ENCODE results near the gene CCNYL1.

The CCNYL1 gene

DNA sequence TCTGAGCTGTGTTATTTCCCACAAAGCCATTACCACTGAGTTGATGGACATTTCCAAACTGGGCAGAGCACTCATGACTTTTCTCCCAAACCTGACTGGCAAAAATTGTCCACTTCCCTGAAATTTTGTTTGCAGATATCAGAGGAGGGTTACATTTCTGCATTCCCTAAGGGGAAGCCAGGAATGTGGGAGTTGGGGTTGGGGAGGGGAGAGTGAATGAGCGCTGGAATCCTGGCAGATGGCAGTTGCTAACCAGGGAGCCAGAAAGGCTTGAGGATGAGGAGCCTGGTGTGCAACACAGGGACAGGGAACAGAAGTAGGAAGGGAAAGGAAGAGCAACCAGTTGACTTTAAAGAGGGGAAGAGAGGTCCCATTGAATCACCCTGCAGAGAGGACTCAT lies 14.0 kb upstream of the CCNYL1 start:
- no peak overlapping the region for H2AFZ ChIP-seq (ENCODE audit: low read depth, low read length)
- H3K9ac ChIP-seq (ENCODE audit: low read length) = no peak overlapping the region
- no peak overlapping the region for H3K4me2 ChIP-seq (ENCODE audit: low read length)
- H3K27ac ChIP-seq (ENCODE audit: low read length) = no peak overlapping the region
- no peaks in the 10 kb centered on the region for H4K20me1 ChIP-seq (ENCODE audit: insufficient read depth, low read length)
- H3K36me3 ChIP-seq (replicated peaks; ENCODE audit: low read depth, low read length) = no peaks in the 10 kb centered on the region
- no peaks in the 10 kb centered on the region for H3K79me2 ChIP-seq (ENCODE audit: low read length)
- 0 out of 2 replicates have a peak, but pooled peaks cover 8% of the 10 kb centered on the region for H3K4me1 ChIP-seq (ENCODE audit: low read length)
- H3K9me3 ChIP-seq (ENCODE audit: insufficient read depth, low read length) = no peaks in the 10 kb centered on the region
- TF ChIP-seq EZH2phosphoT487 (IDR thresholded peaks at IDR 0.05; ENCODE audit: low read depth) = no peak
- TF ChIP-seq, protein P1, sequence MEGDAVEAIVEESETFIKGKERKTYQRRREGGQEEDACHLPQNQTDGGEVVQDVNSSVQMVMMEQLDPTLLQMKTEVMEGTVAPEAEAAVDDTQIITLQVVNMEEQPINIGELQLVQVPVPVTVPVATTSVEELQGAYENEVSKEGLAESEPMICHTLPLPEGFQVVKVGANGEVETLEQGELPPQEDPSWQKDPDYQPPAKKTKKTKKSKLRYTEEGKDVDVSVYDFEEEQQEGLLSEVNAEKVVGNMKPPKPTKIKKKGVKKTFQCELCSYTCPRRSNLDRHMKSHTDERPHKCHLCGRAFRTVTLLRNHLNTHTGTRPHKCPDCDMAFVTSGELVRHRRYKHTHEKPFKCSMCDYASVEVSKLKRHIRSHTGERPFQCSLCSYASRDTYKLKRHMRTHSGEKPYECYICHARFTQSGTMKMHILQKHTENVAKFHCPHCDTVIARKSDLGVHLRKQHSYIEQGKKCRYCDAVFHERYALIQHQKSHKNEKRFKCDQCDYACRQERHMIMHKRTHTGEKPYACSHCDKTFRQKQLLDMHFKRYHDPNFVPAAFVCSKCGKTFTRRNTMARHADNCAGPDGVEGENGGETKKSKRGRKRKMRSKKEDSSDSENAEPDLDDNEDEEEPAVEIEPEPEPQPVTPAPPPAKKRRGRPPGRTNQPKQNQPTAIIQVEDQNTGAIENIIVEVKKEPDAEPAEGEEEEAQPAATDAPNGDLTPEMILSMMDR (IDR thresholded peaks at IDR 0.05; ENCODE audit: low read depth, low read length) = no peak
- no peaks in the 10 kb centered on the region for H3K27me3 ChIP-seq (ENCODE audit: low read depth, low read length)
- H3K4me3 ChIP-seq (ENCODE audit: low read length) = no peak overlapping the region

DNA sequence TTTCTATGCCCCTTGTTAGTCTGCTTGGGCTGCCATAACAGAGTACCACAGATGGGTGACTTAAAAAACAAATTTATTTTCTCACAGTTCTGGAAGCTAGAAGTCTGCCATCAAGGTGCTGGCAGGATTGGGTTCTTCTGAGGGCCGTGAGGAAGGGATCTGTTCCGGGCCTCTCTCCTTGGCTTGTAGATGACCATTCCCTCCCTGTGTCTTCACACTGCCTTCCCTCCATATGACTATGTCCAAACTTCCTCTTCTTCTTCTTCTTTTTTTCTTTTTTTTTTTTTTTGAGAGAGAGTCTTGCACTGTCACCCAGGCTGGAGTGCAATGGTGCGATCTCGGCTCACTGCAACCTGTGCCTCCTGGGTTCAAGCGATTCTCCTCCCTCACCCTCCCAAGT lies 13.1 kb upstream of the CCNYL1 start:
- TF ChIP-seq EZH2phosphoT487 (IDR thresholded peaks at IDR 0.05; ENCODE audit: low read depth) = no peak
- TF ChIP-seq, protein P1 (IDR thresholded peaks at IDR 0.05; ENCODE audit: low read depth, low read length) = no peak
- Histone ChIP-seq H3K4me1 (ENCODE audit: low read length) (0 out of 2 replicates have a peak, but pooled peaks cover 5% of the 10 kb centered on the region), H2AFZ (ENCODE audit: low read depth, low read length) (no peak overlapping the region), H4K20me1 (ENCODE audit: insufficient read depth, low read length) (no peaks in the 10 kb centered on the region), H3K79me2 (ENCODE audit: low read length) (no peaks in the 10 kb centered on the region), H3K9ac (ENCODE audit: low read length) (no peak overlapping the region), H3K27ac (ENCODE audit: low read length) (no peak overlapping the region), H3K4me2 (ENCODE audit: low read length) (no peak overlapping the region), H3K27me3 (ENCODE audit: low read depth, low read length) (no peaks in the 10 kb centered on the region), H3K9me3 (ENCODE audit: insufficient read depth, low read length) (no peaks in the 10 kb centered on the region), H3K36me3 (replicated peaks; ENCODE audit: low read depth, low read length) (no peaks in the 10 kb centered on the region), H3K4me3 (ENCODE audit: low read length) (no peak overlapping the region)

DNA sequence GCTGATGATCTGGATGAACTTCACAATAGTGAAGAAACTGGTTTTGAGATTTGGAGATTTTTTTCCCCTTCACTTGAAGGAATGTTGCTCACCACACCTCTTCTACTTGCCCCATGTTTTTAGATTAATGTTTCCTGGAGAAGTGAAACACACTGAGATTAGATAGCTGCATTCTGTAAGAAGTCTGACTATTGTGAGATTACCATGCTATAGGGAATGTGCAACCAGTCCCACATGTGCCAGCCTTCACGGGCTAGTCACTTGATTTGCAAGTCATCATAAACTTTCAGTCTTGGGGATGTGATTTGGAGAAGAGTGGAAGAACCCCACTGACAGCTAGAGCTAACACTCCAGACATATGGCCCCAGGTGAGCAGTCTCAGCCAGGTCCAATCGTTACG lies 7.4 kb upstream of the CCNYL1 start:
- Histone ChIP-seq H2AFZ (ENCODE audit: low read depth, low read length) (no peak overlapping the region), H3K79me2 (ENCODE audit: low read length) (no peaks in the 10 kb centered on the region), H3K36me3 (replicated peaks; ENCODE audit: low read depth, low read length) (no peaks in the 10 kb centered on the region), H3K9me3 (ENCODE audit: insufficient read depth, low read length) (no peaks in the 10 kb centered on the region), H3K4me2 (ENCODE audit: low read length) (peak overlapping the region; percentile 31), H3K27me3 (ENCODE audit: low read depth, low read length) (no peaks in the 10 kb centered on the region), H3K4me1 (ENCODE audit: low read length) (peaks cover 18% of the 10 kb centered on the region), H3K4me3 (ENCODE audit: low read length) (no peak overlapping the region), H3K27ac (ENCODE audit: low read length) (no peak overlapping the region), H4K20me1 (ENCODE audit: insufficient read depth, low read length) (no peaks in the 10 kb centered on the region), H3K9ac (ENCODE audit: low read length) (no peak overlapping the region)
- no peak for TF ChIP-seq EZH2phosphoT487 (IDR thresholded peaks at IDR 0.05; ENCODE audit: low read depth)
- TF ChIP-seq, protein P1 (IDR thresholded peaks at IDR 0.05; ENCODE audit: low read depth, low read length) = no peak

DNA sequence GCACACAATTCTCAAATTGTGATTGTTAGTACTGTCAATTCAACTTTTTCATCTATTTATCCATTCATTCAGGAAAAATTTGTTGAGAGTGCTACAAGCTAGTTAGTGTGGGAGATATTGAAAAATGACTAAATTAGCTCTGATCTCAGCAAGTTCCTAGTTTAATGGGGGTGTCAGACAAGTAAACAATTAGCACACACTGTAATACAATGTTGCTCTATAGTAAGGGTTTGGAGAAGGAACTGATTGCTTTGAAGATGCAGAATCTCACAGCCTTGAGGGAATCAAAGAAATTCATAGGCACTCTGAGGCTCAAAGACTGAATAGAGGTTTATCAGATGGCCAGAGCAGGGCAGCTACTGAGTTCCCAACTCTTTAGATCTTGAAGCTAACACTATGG lies 6.8 kb upstream of the CCNYL1 start:
- Histone ChIP-seq H3K9me3 (ENCODE audit: insufficient read depth, low read length) (no peaks in the 10 kb centered on the region), H2AFZ (ENCODE audit: low read depth, low read length) (no peak overlapping the region), H3K36me3 (replicated peaks; ENCODE audit: low read depth, low read length) (no peaks in the 10 kb centered on the region), H4K20me1 (ENCODE audit: insufficient read depth, low read length) (no peaks in the 10 kb centered on the region), H3K4me2 (ENCODE audit: low read length) (no peak overlapping the region), H3K4me1 (ENCODE audit: low read length) (peaks cover 18% of the 10 kb centered on the region), H3K4me3 (ENCODE audit: low read length) (no peak overlapping the region), H3K27ac (ENCODE audit: low read length) (no peak overlapping the region), H3K27me3 (ENCODE audit: low read depth, low read length) (no peaks in the 10 kb centered on the region), H3K9ac (ENCODE audit: low read length) (no peak overlapping the region), H3K79me2 (ENCODE audit: low read length) (no peaks in the 10 kb centered on the region)
- TF ChIP-seq EZH2phosphoT487 (IDR thresholded peaks at IDR 0.05; ENCODE audit: low read depth) = no peak
- TF ChIP-seq, protein P1 (IDR thresholded peaks at IDR 0.05; ENCODE audit: low read depth, low read length) = no peak

Measured in OCI-LY3 (cell line).